ENCODE results near the gene CABP7. TPM values are rescaled to one million over a fixed set of nuclear protein-coding genes. Genes with fewer than 3 reads are reported as not detected.
A peak's percentile ranks its signal among the peaks of the same experiment; 100 is the strongest.

The CABP7 gene
- total and polyA plus RNA-seq, 2 of the 8 experiments (the other 6 are each of a cell fraction or from before 2014, with no cell fraction given) = 0.20 to 0.36 TPM

- H3K18ac ChIP-seq (ENCODE audit: extremely low read depth, low read length) = no peak overlapping the region
- no peak overlapping the region for H2BK20ac ChIP-seq (ENCODE audit: low read length)
- H4K8ac ChIP-seq (ENCODE audit: extremely low read depth, insufficient read depth, low read length) = no peak overlapping the region
- H3K27me3 ChIP-seq (replicated peaks in 1 of 4; ENCODE audit: control insufficient read depth in 3 of 4, extremely low read depth in 1 of 4, insufficient read depth in 3 of 4, low read length in 3 of 4) = peaks cover 0 to 2% (median 0%) of the 10 kb centered on the region in 4 experiments; a peak in 2 of 7 replicates
- H4K20me1 ChIP-seq (replicated peaks in 1 of 2; ENCODE audit: control insufficient read depth in 1 of 2, insufficient read depth in 2 of 2, low read length in 2 of 2) = peaks cover 0 to 2% of the 10 kb centered on the region in 2 experiments
- H3K23me2 ChIP-seq (ENCODE audit: low read depth, low read length) = no peaks in the 10 kb centered on the region
- WGBS, 2 experiments (ENCODE audit: extremely low coverage in 1 of 2, insufficient coverage in 1 of 2, insufficient read length in 1 of 2, insufficient replicate concordance in 2 of 2, low coverage in 1 of 2, low lambda C conversion rate in 2 of 2, missing lambda C conversion rate in 1 of 2) = 96% methylated on average over 15 of the region's 15 CpGs; no CpG with 5 or more reads in 1 of the 2 experiments
- H2AFZ ChIP-seq (ENCODE audit: low read length) = no peak overlapping the region
- H3K27ac ChIP-seq (ENCODE audit: low read depth, low read length) = no peak overlapping the region
- H4K91ac ChIP-seq (replicated peaks; ENCODE audit: insufficient read length, low read length) = no peak overlapping the region
- POLR2A ChIA-PET (ENCODE audit: partially characterized antibody) = no interaction called here
- H4K5ac ChIP-seq (ENCODE audit: insufficient read length, low read depth, low read length) = no peak overlapping the region
- H3K4me2 ChIP-seq (ENCODE audit: insufficient read depth in 1 of 2, low read depth in 2 of 2, low read length in 2 of 2) = no peak overlapping the region
- FAIRE-seq = no peak
- no peak overlapping the region for H3K14ac ChIP-seq (ENCODE audit: insufficient read length)
- H3K56ac ChIP-seq (replicated peaks; ENCODE audit: insufficient read length, low read depth, low read length) = no peak overlapping the region
- CTCF ChIA-PET (ENCODE audit: partially characterized antibody) = interaction anchor here (0.7 to 4.5 kb wide), 5 partner anchors 7 to 21 kb away, joined by 3 to 25 read pairs (median 4); partner anchors contain the start of gene CABP7
- H3K23ac ChIP-seq (ENCODE audit: insufficient read length) = no peak overlapping the region
- no peaks in the 10 kb centered on the region for H3K79me2 ChIP-seq (ENCODE audit: control insufficient read depth in 1 of 2, insufficient read depth in 2 of 2, low read length in 2 of 2)
- H3K9ac ChIP-seq (replicated peaks in 1 of 4; ENCODE audit: extremely low read depth in 1 of 4, low read depth in 3 of 4, low read length in 3 of 4) = no peak overlapping the region
- no peak overlapping the region; the same call in 1 of the 2 replicates for H2BK5ac ChIP-seq (ENCODE audit: low read depth, low read length)
- H2AK5ac ChIP-seq (ENCODE audit: low read depth, low read length) = no peak overlapping the region
- H3K4me3 ChIP-seq (ENCODE audit: extremely low read depth in 1 of 4, insufficient read depth in 2 of 4, low read depth in 3 of 4, low read length in 4 of 4) = no peak overlapping the region
- H3K36me3 ChIP-seq (ENCODE audit: control insufficient read depth in 2 of 4, insufficient read depth in 4 of 4, low read length in 3 of 4) = no peaks in the 10 kb centered on the region
- peaks cover 0 to 14% (median 7%) of the 10 kb centered on the region in 4 experiments; a peak in 6 of 7 replicates for H3K4me1 ChIP-seq (replicated peaks in 1 of 4; ENCODE audit: control insufficient read depth in 3 of 4, insufficient read depth in 4 of 4, low read length in 3 of 4)
- no peaks in the 10 kb centered on the region for H3K9me3 ChIP-seq (ENCODE audit: insufficient read depth in 2 of 2, low read depth in 1 of 2, low read length in 1 of 2)
- H3K4ac ChIP-seq (replicated peaks; ENCODE audit: insufficient read length, low read depth, low read length) = no peak overlapping the region
- DNase-seq (ENCODE audit: low read depth in 1 of 2, low spot score in 2 of 2) = no peak
- H3K79me1 ChIP-seq (ENCODE audit: low read depth, low read length) = no peaks in the 10 kb centered on the region
- H2BK120ac ChIP-seq (replicated peaks; ENCODE audit: low read depth, low read length) = no peak overlapping the region
- peak overlapping the region; percentile 27; the same call in 1 of the 2 replicates for H2BK12ac ChIP-seq (ENCODE audit: low read depth, low read length)
- H2BK15ac ChIP-seq (ENCODE audit: low read length) = 0 out of 2 replicates have a peak overlapping the region, but pooled peaks have one; percentile 72
- TF ChIP-seq SP1 (IDR thresholded peaks at IDR 0.05; ENCODE audit: low read depth, low read length) = no peak
- TF ChIP-seq CTBP2 (IDR thresholded peaks at IDR 0.05; ENCODE audit: borderline replicate concordance, insufficient read depth, insufficient read length, low read length) = no peak
- TF ChIP-seq, protein P1, sequence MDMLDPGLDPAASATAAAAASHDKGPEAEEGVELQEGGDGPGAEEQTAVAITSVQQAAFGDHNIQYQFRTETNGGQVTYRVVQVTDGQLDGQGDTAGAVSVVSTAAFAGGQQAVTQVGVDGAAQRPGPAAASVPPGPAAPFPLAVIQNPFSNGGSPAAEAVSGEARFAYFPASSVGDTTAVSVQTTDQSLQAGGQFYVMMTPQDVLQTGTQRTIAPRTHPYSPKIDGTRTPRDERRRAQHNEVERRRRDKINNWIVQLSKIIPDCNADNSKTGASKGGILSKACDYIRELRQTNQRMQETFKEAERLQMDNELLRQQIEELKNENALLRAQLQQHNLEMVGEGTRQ (IDR thresholded peaks at IDR 0.05; ENCODE audit: low read length) = no peak
- TF ChIP-seq BRCA1 (IDR thresholded peaks at IDR 0.05; ENCODE audit: low read depth, low read length) = no peak
- TF ChIP-seq ASH2L (IDR thresholded peaks at IDR 0.05; ENCODE audit: low read length) = no peak
- TF ChIP-seq RNF2 (IDR thresholded peaks at IDR 0.05; ENCODE audit: borderline replicate concordance, low read depth, low read length, missing control alignments, poor library complexity, severe bottlenecking) = no peak
- TF ChIP-seq CTCF (IDR thresholded peaks at IDR 0.05; ENCODE audit: control extremely low read depth in 1 of 3, insufficient read depth in 1 of 3, low read depth in 1 of 3, low read length in 3 of 3) = no peak
- TF ChIP-seq SUZ12 (IDR thresholded peaks at IDR 0.05; ENCODE audit: low read length) = no peak
- no peak for TF ChIP-seq KDM4A (IDR thresholded peaks at IDR 0.05; ENCODE audit: low read depth, low read length, severe bottlenecking)
- TF ChIP-seq BACH1 (IDR thresholded peaks at IDR 0.05; ENCODE audit: low read length) = no peak
These were observed 9.6 kb upstream of the CABP7 start for GRCh38 chr22:29710193-29710592.

Measured in H1 (cell line).